ENCODE measurements around the gene FAM83E.
"Not testable (repeated sequence)": the region's sequence is repeated elsewhere in the genome, so short reads cannot be mapped to it uniquely, and the experiment has no call there.

The FAM83E gene

DNA sequence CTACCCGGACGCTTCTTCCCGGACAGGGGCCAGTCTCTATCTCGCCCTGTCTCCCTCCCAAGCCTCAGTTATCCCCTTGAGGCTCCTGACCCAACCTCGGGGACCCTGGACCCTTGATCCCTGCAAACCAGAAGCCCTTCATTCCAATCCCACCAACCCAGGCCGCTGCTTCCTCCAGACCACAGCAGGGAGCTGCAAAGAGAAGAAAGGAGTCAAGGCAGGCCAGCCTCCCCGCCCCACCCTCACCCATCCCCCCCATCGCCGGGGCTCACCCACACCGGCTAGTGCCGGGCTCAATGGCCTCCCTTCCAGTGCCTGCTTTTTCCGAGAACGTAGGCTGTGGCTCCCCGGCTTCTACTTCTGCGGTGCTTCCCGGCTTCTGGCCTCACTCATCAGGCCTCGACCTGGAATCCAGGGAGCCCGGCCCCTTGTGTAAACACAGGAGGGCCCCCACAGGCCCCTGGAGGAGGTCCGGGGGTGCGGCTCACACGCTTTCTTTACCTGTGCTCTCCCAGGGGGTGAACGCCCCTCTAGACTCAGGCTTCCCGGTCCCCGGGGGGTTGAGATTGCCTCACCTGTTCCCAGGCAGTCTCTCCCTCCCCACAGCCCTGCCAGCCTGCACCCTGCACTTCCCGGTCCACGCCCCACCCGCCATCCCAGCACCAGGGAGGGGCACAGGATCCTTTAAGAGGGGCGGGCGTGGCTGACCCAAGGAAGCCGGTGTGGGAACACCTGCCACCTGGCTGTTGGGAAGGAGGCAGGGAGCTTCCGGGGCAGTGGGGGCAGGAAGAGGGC is at the start of gene FAM83E:
Gene FAM83E (minus strand): TSS at position 641 of the 795 bp plus-strand sequence. CDS start 1,704 bp downstream, outside the sequence.
- DNase-seq (ENCODE audit: low read depth in 2 of 2, low spot score in 1 of 2): no peak

- DNase-seq (ENCODE audit: low read depth in 2 of 2, low spot score in 1 of 2): no peak
Observed at GRCh38 chr19:48664476-48664875, 49.6 kb upstream of the FAM83E start.

DNA sequence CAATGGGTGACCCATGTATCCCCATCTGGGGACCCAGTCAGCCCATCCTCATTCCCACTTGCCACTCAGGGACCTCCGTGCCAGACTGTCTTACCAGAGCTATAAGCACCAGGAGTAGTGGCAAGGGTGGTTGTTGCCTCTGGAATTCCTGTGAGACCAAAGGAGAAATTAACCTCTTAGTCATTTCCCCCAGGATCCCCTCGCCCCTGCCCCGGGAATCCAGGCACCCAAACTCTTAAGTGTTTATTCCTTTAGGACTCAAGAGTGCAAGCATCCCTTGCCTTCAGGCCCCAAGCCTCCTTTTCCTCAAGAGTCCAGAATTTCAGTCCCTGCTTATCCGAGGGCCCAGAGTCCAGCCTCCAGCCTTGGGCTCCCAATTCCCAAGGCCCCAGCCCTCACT is 48.8 kb upstream of the FAM83E start:
- no peak for DNase-seq (ENCODE audit: low read depth in 2 of 2, low spot score in 1 of 2)

- no peak for DNase-seq (ENCODE audit: low read depth in 2 of 2, low spot score in 1 of 2)
Observed at GRCh38 chr19:48661711-48662090, 46.8 kb upstream of the FAM83E start.

DNA sequence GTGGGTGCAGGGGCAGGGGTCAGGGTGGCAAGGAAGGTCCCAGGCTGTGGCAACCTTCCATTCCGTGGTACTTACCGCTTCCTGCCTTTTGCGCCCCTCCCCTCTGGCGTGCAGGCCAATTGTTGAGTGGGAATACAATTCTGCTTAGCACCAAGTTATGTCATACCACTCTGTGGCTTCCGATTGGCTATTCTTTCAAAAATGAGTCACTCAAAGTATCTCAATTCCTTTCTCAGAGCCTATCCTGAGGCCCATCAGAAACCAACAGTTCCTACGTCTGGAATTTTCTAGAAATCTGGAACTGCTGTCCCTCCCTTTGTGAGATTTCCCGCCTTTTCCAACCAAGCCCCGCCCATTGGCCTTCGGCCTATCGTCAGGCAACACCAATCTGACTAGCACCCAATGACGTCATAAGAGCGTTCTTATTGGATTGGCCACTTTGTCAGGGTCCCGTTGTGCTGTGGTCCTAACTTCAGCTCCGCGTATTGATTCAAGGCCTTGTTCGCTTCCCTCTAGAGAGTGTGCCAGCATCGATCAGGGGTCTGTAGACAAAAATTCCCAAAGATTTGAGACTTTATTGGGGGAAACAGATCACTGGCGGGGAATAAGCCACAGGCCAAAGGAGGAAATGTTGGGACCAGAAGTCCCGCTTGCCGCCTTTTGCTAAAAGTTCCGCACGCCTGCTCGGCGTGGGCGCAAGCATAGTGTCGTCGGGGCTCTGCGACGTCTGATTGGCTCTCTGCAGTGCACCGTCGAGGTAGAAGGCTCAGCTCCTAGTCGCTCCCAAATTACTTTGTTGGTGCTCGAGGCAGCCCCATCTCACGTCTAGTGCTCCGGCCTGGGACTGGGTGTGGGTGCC is 46.2 kb upstream of the FAM83E start:
- DNase-seq (ENCODE audit: low read depth in 2 of 2, low spot score in 1 of 2): peak; percentile 56 to 59

DNA sequence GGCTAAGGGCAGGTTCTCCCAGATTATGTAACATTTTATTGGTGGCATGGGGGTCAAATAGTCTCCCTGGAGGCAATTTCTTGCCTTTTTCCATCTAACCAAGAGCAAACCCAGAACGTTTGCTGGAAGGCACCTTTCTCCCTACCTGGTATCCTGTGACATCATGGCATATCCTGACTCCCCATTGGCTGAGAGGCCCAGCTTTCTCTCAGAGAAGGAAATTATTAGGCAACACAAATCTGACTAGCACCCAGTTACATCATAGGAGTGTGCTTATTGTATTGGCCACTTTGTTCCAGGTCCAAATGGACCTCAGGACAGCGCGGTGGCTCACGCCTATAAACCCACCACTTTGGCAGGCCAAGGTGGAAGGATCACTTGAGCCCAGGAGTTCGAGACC is 44.9 kb upstream of the FAM83E start:
- DNase-seq (ENCODE audit: low read depth in 2 of 2, low spot score in 1 of 2): no peak

- DNase-seq (ENCODE audit: low read depth in 2 of 2, low spot score in 1 of 2): no peak
Observed at GRCh38 chr19:48658483-48658882, 43.6 kb upstream of the FAM83E start.

GRCh38 chr19:48657828-48658227 is 43.0 kb upstream of the FAM83E start:
- DNase-seq (ENCODE audit: low read depth in 2 of 2, low spot score in 1 of 2): not testable (repeated sequence)

DNA sequence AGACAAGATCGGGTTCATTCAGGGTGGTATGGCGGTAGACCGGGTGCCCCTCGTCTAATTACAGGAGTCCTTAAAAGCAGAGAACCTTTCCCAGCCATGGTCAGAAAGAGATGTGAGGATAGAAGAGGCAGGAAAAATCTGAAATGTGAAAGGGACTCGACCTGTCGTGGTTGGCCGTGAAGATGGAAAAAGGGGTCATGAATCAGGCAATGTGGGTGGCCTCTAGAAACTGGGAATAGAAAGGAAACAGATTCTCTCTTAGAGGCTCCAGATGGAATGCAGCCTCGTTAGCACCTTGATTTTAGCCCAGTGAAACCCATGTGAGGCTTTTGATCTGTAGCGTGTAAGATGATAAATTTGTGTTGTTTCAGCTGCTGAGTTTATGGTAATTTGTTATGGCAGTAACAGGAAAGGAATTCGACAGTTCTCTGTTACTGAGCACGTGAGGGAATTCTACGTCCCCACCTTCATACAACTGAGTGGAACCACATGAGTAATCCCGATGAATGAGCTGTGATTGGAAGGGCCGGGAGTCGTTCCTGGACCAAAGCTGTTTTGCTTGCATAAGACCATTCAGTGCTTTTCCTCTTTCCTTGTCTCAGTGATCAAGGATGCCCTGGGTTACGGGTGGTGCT is 42.1 kb upstream of the FAM83E start:
- no peak for DNase-seq (ENCODE audit: low read depth in 2 of 2, low spot score in 1 of 2)

GRCh38 chr19:48654299-48655059 is 39.6 kb upstream of the FAM83E start:
- no peak for DNase-seq (ENCODE audit: low read depth in 2 of 2, low spot score in 1 of 2)

DNA sequence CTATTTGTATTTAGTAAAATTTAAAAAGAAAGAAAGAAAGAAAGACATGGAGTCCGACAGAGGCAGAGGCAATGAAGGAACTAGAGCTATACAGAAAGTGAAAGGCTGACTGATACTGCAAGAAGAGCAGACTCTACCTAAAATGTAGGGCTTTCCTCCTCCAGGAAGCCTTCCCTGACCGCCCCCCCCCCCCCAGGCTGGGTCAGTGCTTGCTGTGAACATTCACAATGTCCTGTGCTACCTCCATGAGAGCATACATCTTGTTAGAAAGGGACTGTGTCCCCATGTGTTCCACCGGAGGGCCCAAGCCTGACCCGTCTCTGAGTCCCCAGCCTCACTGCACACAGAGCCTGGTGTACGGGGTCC is 36.8 kb upstream of the FAM83E start:
- DNase-seq (ENCODE audit: low read depth in 2 of 2, low spot score in 1 of 2): no peak

GRCh38 chr19:48650974-48651682 is 36.3 kb upstream of the FAM83E start:
- DNase-seq (ENCODE audit: low read depth in 2 of 2, low spot score in 1 of 2): no peak

- DNase-seq (ENCODE audit: low read depth in 2 of 2, low spot score in 1 of 2): no peak
Observed at GRCh38 chr19:48648134-48648533, 33.3 kb upstream of the FAM83E start.

DNA sequence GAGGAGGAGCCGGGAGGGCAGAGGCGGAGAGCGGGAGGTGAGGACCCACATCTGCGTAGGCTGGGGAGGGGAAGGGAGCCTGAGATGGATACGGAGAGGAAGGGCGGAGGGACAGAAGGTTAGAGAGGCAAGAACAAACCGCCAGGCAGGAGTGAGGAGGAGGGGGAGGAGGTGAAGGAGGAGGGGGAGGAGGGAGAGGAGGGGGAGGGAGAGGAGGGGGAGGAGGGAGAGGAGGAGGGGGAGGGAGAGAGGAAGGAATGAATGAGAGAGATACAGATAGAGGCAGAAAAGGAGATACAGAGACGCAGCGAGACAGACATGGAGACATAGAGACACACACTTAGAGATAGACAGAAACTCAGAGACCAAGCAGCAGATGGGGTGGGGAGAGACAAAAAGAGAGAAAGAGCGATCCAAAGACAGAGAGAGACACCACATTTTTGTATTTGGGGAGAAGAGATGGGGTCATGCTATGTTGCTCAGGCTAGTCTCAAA is 31.9 kb upstream of the FAM83E start:
- DNase-seq (ENCODE audit: low read depth in 2 of 2, low spot score in 1 of 2): no peak

- DNase-seq (ENCODE audit: low read depth in 2 of 2, low spot score in 1 of 2): peak; percentile 77 to 82
Observed at GRCh38 chr19:48646001-48646721, 31.3 kb upstream of the FAM83E start, which contains the start of gene CA11. Gene CA11, minus strand, starts transcription at chr19:48646187. Its CDS starts 555 bp downstream, at chr19:48645632.

DNA sequence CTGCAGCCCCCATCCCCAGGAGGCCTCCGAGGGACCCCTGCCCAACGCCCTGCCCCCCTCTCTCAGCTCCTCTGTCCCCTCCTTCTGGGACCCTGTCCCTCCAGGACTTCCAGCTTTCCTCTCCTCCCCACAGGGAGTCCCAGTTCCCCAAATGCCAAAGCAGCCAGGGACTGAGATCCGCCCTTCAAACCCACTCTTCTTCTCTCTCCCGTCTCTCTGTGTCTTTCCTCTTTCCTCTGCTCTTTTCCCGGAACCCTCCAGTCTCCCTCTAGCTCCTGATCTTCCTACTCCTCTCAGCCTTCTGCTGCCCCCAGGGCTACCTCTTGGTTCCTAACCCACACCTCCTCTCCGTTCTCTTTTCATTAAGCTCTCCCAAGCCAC is 30.7 kb upstream of the FAM83E start:
- DNase-seq (ENCODE audit: low read depth in 2 of 2, low spot score in 1 of 2): no peak

GRCh38 chr19:48644839-48645619 is 30.2 kb upstream of the FAM83E start:
- DNase-seq (ENCODE audit: low read depth in 2 of 2, low spot score in 1 of 2): peak in 1 of 2 donors; percentile 60

- no peak for DNase-seq (ENCODE audit: low read depth in 2 of 2, low spot score in 1 of 2)
Observed at GRCh38 chr19:48644355-48644754, 29.5 kb upstream of the FAM83E start.

GRCh38 chr19:48642862-48643261 is 28.0 kb upstream of the FAM83E start:
- DNase-seq (ENCODE audit: low read depth in 2 of 2, low spot score in 1 of 2): no peak

Data from stimulated activated CD8-positive, alpha-beta memory T cell treated with anti-CD3 and anti-CD28 coated beads, Interleukin-4, amount 100 ng/mL, for 4 hours (primary cell).